Nephron (organoid): ENCODE results near the gene ENTPD8.
"Not testable (repeated sequence)": the region's sequence is repeated elsewhere in the genome, so short reads cannot be mapped to it uniquely, and the experiment has no call there.

ENCODE experiments used
- H3K27ac Mint-ChIP-seq, 3 experiments: 2 replicates each; pipeline ENCODE4 v1.8.0; 2020; ENCODE audit warnings: mixed read lengths in 3 of 3, mild to moderate bottlenecking in 2 of 3, moderate library complexity in 1 of 3
- H3K27me3 Mint-ChIP-seq: 2 replicates; pipeline ENCODE4 v1.8.0; 2021; ENCODE audit warnings: low read depth, mild to moderate bottlenecking, moderate library complexity, mixed read lengths
- H3K36me3 Mint-ChIP-seq: 2 replicates; pipeline ENCODE4 v1.8.0; 2020; ENCODE audit warnings: low read depth, mixed read lengths
- H3K4me1 Mint-ChIP-seq: 2 replicates; pipeline ENCODE4 v1.8.0; 2020; ENCODE audit warnings: mixed read lengths
- H3K4me3 Mint-ChIP-seq, 3 experiments: 2 replicates each; pipeline ENCODE4 v1.8.0; 2020; ENCODE audit warnings: mild to moderate bottlenecking in 3 of 3, mixed read lengths in 3 of 3, moderate library complexity in 2 of 3
- H3K9me3 Mint-ChIP-seq: 2 replicates; pipeline ENCODE4 v1.8.0; 2020; ENCODE audit warnings: mixed read lengths
- TF ChIP-seq, protein P1 (sequence below), 3 experiments: fragments of 200-600 bp; sonication (generic); IDR thresholded peaks; one replicate each; pipeline ENCODE4 v1.5.0; 2021; ENCODE audit warnings: antibody characterized with exemption in 3 of 3; ENCODE audit not compliant: unreplicated experiment in 3 of 3

The ENTPD8 gene

DNA sequence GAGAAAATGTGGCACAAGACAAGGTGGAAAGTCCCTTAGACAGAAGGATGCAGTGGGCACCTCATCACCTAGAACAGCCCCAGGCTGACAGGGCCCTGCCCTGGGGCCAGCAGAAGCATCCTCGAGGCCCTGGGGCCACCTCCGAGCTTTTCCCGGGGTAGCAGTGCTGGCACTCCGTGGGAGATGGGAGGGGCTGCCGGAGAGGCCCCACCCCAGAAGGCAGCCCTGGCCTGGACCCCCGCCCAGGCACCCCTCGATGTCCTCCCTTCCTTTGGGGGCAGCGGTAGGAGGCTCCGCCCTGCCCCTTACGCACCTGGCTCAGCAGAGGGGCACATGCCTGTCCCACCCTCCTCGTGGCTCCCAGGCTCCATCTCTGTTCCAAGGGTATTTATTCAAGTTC, 35.7 kb upstream of the ENTPD8 start:
- H3K27ac Mint-ChIP-seq = no peak overlapping the region
- peaks cover 6% of the 10 kb centered on the region for H3K4me1 Mint-ChIP-seq
- H3K4me3 Mint-ChIP-seq = no peak overlapping the region
- no peaks in the 10 kb centered on the region for H3K27me3 Mint-ChIP-seq
- peaks cover 25% of the 10 kb centered on the region for H3K9me3 Mint-ChIP-seq
- TF ChIP-seq, protein P1, sequence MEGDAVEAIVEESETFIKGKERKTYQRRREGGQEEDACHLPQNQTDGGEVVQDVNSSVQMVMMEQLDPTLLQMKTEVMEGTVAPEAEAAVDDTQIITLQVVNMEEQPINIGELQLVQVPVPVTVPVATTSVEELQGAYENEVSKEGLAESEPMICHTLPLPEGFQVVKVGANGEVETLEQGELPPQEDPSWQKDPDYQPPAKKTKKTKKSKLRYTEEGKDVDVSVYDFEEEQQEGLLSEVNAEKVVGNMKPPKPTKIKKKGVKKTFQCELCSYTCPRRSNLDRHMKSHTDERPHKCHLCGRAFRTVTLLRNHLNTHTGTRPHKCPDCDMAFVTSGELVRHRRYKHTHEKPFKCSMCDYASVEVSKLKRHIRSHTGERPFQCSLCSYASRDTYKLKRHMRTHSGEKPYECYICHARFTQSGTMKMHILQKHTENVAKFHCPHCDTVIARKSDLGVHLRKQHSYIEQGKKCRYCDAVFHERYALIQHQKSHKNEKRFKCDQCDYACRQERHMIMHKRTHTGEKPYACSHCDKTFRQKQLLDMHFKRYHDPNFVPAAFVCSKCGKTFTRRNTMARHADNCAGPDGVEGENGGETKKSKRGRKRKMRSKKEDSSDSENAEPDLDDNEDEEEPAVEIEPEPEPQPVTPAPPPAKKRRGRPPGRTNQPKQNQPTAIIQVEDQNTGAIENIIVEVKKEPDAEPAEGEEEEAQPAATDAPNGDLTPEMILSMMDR (IDR thresholded peaks at IDR 0.05; ENCODE audit: unreplicated experiment in 3 of 3) = no peak
- H3K36me3 Mint-ChIP-seq = peaks cover 3% of the 10 kb centered on the region

GRCh38 chr9:137475666-137476065, 34.5 kb upstream of the ENTPD8 start:
- Mint-ChIP-seq H3K4me1 (peaks cover 6% of the 10 kb centered on the region), H3K9me3 (peaks cover 29% of the 10 kb centered on the region), H3K36me3 (peaks cover 3% of the 10 kb centered on the region), H3K4me3 (no peak overlapping the region), H3K27ac (no peak overlapping the region), H3K27me3 (no peaks in the 10 kb centered on the region)
- TF ChIP-seq, protein P1 (IDR thresholded peaks at IDR 0.05; ENCODE audit: unreplicated experiment in 3 of 3) = no peak

DNA sequence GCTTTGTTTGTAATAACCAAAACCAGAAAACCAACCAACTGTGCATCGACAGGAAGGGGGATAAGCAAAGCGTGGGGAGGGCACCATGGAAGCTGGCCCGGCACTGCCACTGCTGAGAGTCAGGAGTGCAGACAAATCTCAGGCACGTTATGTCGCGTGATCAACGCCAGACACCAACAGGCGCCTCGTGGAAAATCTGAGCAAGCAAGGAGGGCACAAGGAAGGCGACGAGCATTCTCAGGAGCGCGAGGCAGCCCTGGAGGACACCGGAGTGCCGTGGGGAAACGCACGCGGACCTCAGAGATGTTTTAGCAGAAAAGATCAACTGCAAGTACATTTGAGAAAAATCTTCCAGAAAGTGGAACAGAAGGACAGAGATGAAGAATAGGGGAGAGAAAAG, 33.1 kb upstream of the ENTPD8 start:
- Mint-ChIP-seq H3K9me3 (peaks cover 29% of the 10 kb centered on the region), H3K4me3 (no peak overlapping the region), H3K27ac (no peak overlapping the region)

GRCh38 chr9:137470785-137471184, 29.6 kb upstream of the ENTPD8 start:
- TF ChIP-seq, protein P1 (IDR thresholded peaks at IDR 0.05; ENCODE audit: unreplicated experiment in 3 of 3) = no peak
- Mint-ChIP-seq H3K4me1 (no peaks in the 10 kb centered on the region), H3K36me3 (peaks cover 3% of the 10 kb centered on the region), H3K27ac (no peak overlapping the region), H3K4me3 (no peak overlapping the region), H3K27me3 (peaks cover 9% of the 10 kb centered on the region), H3K9me3 (peaks cover 22% of the 10 kb centered on the region)

More for the DNA sequence above, 33.1 kb upstream of the ENTPD8 start:
- Mint-ChIP-seq H3K4me1 (peaks cover 2% of the 10 kb centered on the region), H3K36me3 (peaks cover 3% of the 10 kb centered on the region), H3K27me3 (no peaks in the 10 kb centered on the region)
- TF ChIP-seq, protein P1 (IDR thresholded peaks at IDR 0.05; ENCODE audit: unreplicated experiment in 3 of 3) = no peak

DNA sequence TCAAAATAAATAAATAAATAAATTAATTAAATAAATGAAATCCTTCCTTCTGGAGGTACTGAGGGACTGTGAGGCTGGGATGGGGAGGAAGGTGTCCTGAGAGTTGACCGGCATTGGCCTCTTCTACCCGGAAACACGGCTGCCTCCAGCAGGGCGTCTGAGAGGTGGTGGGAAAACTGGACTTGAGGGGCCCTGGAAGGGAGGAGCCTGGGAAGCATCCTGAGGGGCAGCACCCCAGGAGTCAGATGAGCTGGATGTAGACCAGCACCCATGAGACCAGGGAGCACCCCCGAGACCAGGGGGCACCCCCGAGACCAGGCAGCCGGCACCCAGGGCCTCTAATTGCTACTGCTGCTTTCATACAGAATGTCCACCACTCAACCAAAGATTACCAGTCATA, 26.7 kb upstream of the ENTPD8 start:
- TF ChIP-seq, protein P1 (IDR thresholded peaks at IDR 0.05; ENCODE audit: unreplicated experiment in 3 of 3) = no peak
- no peak overlapping the region for H3K4me3 Mint-ChIP-seq
- no peaks in the 10 kb centered on the region for H3K4me1 Mint-ChIP-seq
- H3K27me3 Mint-ChIP-seq = peaks cover 12% of the 10 kb centered on the region
- H3K9me3 Mint-ChIP-seq = peaks cover 6% of the 10 kb centered on the region
- H3K36me3 Mint-ChIP-seq = no peaks in the 10 kb centered on the region
- H3K27ac Mint-ChIP-seq = no peak overlapping the region

DNA sequence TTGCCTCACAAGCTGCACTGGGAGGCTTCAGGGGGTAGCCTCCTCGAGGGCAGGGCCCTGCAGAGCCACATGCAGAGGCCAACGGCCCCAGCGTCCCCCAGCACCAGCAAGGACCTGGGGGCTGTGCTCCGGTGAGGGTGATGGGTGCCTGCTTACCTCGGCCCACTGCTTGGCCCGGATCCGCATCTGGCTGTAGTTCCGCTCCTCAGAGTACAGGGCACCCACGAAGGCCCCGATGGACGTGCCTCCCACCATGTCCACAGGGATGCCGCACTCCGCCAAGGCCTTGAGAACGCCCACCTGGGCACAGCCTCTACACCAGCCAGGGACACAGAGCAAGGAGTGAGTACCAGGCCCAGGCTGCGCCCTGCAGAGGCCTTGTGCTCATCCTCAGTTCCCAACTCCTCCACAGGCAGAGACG, 26.0 kb upstream of the ENTPD8 start:
- Mint-ChIP-seq H3K27ac (no peak overlapping the region), H3K27me3 (peaks cover 16% of the 10 kb centered on the region), H3K4me3 (no peak overlapping the region), H3K4me1 (no peaks in the 10 kb centered on the region), H3K36me3 (no peaks in the 10 kb centered on the region), H3K9me3 (peaks cover 4% of the 10 kb centered on the region)
- TF ChIP-seq, protein P1 (IDR thresholded peaks at IDR 0.05; ENCODE audit: unreplicated experiment in 3 of 3) = no peak

DNA sequence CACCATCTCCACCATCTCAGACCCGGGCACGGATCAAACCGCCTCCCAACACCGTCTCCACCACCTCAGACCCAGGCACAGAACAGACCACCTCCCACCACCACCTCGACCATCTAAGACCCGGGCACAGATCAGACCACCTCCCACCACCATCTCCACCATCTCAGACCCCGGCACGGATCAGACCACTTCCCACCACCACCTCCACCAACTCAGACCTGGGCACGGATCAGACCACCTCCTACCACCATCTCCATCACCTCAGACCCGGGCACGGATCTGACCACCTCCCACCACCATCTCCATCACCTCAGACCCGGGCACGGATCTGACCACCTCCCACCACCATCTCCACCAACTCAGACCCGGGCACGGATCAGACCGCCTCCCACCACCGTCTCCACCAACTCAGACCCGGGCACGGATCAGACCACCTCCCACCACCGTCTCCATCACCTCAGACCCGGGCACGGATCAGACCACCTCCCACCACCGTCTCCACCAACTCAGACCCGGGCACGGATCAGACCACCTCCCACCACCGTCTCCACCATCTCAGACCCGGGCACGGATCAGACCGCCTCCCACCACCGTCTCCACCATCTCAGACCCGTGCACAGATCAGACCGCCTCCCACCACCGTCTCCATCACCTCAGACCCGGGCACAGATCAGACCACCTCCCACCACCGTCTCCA, 25.4 kb upstream of the ENTPD8 start:
- H3K36me3 Mint-ChIP-seq, H3K4me1 Mint-ChIP-seq, H3K4me3 Mint-ChIP-seq, H3K9me3 Mint-ChIP-seq, H3K27ac Mint-ChIP-seq: not testable (repeated sequence)
- peaks cover 16% of the 10 kb centered on the region for H3K27me3 Mint-ChIP-seq
